Measurements from ENCODE around the gene HS1BP3. TPM values are rescaled to one million over a fixed set of nuclear protein-coding genes. Genes with fewer than 3 reads are reported as not detected.

HS1BP3 gene
- polyA plus RNA-seq, 1 experiment: 14.2 TPM

GRCh38 chr2:20612925-20613916, 37.7 kb downstream of the HS1BP3 start:
- Histone ChIP-seq H3K27ac (ENCODE audit: low read depth, low read length) (no peak overlapping the region), H3K4me3 (ENCODE audit: low read depth, low read length) (no peak overlapping the region), H3K27me3 (ENCODE audit: control insufficient read depth, insufficient read depth, low read length) (no peaks in the 10 kb centered on the region), H3K9me3 (ENCODE audit: control insufficient read depth, insufficient read depth, low read length) (no peaks in the 10 kb centered on the region; the same call in 1 of the 2 replicates)
- TF ChIP-seq CTCF (IDR thresholded peaks at IDR 0.05; ENCODE audit: low read depth, low read length): no peak
- no peak for DNase-seq (ENCODE audit: low read depth, low spot score)
- ChIA-PET POLR2A (interaction anchor here (1.7 kb wide), 1 partner anchor 166 kb away, joined by 10 read pairs; the partner anchor contains the start of gene RHOB), CTCF (interaction anchor here (1.0 to 1.6 kb wide), 2 partner anchors 12 to 29 kb away, joined by 4 read pairs; no protein-coding TSS in a partner anchor)

- DNase-seq (ENCODE audit: low read depth, low spot score): no peak
- H3K27ac ChIP-seq (ENCODE audit: low read depth, low read length): peak overlapping the region; percentile 43
- no peaks in the 10 kb centered on the region for H3K27me3 ChIP-seq (ENCODE audit: control insufficient read depth, insufficient read depth, low read length)
- no peak for TF ChIP-seq CTCF (IDR thresholded peaks at IDR 0.05; ENCODE audit: low read depth, low read length)
- CTCF ChIA-PET: interaction anchor here (1.0 to 1.6 kb wide), 3 partner anchors 11 to 24 kb away, joined by 4 read pairs; no protein-coding TSS in a partner anchor
- POLR2A ChIA-PET: interaction anchor here (1.0 to 1.1 kb wide), 2 partner anchors 165 to 168 kb away, joined by 4 to 8 read pairs; partner anchors contain the start of gene RHOB
- no peak overlapping the region for H3K4me3 ChIP-seq (ENCODE audit: low read depth, low read length)
- H3K9me3 ChIP-seq (ENCODE audit: control insufficient read depth, insufficient read depth, low read length): no peaks in the 10 kb centered on the region; the same call in 1 of the 2 replicates
Measured at GRCh38 chr2:20611844-20612356, 39.0 kb downstream of the HS1BP3 start.

- no peak for TF ChIP-seq CTCF (IDR thresholded peaks at IDR 0.05; ENCODE audit: low read depth, low read length)
- peak; percentile 68 for DNase-seq (ENCODE audit: low read depth, low spot score)
- no peaks in the 10 kb centered on the region for H3K27me3 ChIP-seq (ENCODE audit: control insufficient read depth, insufficient read depth, low read length)
- no peaks in the 10 kb centered on the region for H3K9me3 ChIP-seq (ENCODE audit: control insufficient read depth, insufficient read depth, low read length)
- peak overlapping the region; percentile 43 for H3K27ac ChIP-seq (ENCODE audit: low read depth, low read length)
- ChIA-PET CTCF (interaction anchor here (1.0 to 1.6 kb wide), 3 partner anchors 10 to 25 kb away, joined by 4 read pairs; no protein-coding TSS in a partner anchor), POLR2A (interaction anchor here (1.0 to 1.1 kb wide), 2 partner anchors 164 to 167 kb away, joined by 4 to 8 read pairs; partner anchors contain the start of gene RHOB)
- H3K4me3 ChIP-seq (ENCODE audit: low read depth, low read length): no peak overlapping the region
Measured at GRCh38 chr2:20611077-20611843, 39.6 kb downstream of the HS1BP3 start.

- CTCF ChIA-PET: interaction anchor here (1.2 to 1.7 kb wide), 4 partner anchors 8 to 198 kb away, joined by 3 to 8 read pairs (median 5); no protein-coding TSS in a partner anchor
- no peak for TF ChIP-seq CTCF (IDR thresholded peaks at IDR 0.05; ENCODE audit: low read depth, low read length)
Measured at GRCh38 chr2:20609995-20610357, 40.9 kb downstream of the HS1BP3 start.

More at GRCh38 chr2:20609995-20610357, 40.9 kb downstream of the HS1BP3 start:
- Histone ChIP-seq H3K27me3 (ENCODE audit: control insufficient read depth, insufficient read depth, low read length) (no peaks in the 10 kb centered on the region), H3K4me3 (ENCODE audit: low read depth, low read length) (no peak overlapping the region), H3K9me3 (ENCODE audit: control insufficient read depth, insufficient read depth, low read length) (no peaks in the 10 kb centered on the region), H3K27ac (ENCODE audit: low read depth, low read length) (no peak overlapping the region)
- no peak for DNase-seq (ENCODE audit: low read depth, low spot score)
- POLR2A ChIA-PET: no interaction called here
